ENCODE results near the gene ALS2CL. TPM values are rescaled to one million over a fixed set of nuclear protein-coding genes. Genes with fewer than 3 reads are reported as not detected.
A peak's percentile ranks its signal among the peaks of the same experiment; 100 is the strongest.
"Not testable (repeated sequence)": the region's sequence is repeated elsewhere in the genome, so short reads cannot be mapped to it uniquely, and the experiment has no call there.

Gene ALS2CL, protein sequence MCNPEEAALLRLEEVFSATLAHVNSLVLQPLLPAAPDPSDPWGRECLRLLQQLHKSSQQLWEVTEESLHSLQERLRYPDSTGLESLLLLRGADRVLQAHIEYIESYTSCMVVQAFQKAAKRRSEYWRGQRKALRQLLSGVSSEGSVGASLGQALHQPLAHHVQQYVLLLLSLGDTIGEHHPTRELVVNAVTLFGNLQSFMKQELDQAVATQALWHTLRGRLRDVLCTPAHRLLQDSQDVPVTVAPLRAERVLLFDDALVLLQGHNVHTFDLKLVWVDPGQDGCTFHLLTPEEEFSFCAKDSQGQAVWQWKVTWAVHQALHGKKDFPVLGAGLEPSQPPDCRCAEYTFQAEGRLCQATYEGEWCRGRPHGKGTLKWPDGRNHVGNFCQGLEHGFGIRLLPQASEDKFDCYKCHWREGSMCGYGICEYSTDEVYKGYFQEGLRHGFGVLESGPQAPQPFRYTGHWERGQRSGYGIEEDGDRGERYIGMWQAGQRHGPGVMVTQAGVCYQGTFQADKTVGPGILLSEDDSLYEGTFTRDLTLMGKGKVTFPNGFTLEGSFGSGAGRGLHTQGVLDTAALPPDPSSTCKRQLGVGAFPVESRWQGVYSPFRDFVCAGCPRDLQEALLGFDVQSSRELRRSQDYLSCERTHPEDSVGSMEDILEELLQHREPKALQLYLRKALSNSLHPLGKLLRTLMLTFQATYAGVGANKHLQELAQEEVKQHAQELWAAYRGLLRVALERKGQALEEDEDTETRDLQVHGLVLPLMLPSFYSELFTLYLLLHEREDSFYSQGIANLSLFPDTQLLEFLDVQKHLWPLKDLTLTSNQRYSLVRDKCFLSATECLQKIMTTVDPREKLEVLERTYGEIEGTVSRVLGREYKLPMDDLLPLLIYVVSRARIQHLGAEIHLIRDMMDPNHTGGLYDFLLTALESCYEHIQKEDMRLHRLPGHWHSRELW
- total RNA-seq (2021) (0.20 and 0.24 TPM in 2 replicates), Bru-seq, nascent RNA (percentile 4 among the genes with signal in this experiment), BruChase-seq, experiment 1, labeled RNA remaining after a 2-hour chase (percentile 7 among the genes with signal in this experiment), BruChase-seq, experiment 2, labeled RNA remaining after a 6-hour chase (not detected)
- long read RNA-seq = 0 reads

DNA sequence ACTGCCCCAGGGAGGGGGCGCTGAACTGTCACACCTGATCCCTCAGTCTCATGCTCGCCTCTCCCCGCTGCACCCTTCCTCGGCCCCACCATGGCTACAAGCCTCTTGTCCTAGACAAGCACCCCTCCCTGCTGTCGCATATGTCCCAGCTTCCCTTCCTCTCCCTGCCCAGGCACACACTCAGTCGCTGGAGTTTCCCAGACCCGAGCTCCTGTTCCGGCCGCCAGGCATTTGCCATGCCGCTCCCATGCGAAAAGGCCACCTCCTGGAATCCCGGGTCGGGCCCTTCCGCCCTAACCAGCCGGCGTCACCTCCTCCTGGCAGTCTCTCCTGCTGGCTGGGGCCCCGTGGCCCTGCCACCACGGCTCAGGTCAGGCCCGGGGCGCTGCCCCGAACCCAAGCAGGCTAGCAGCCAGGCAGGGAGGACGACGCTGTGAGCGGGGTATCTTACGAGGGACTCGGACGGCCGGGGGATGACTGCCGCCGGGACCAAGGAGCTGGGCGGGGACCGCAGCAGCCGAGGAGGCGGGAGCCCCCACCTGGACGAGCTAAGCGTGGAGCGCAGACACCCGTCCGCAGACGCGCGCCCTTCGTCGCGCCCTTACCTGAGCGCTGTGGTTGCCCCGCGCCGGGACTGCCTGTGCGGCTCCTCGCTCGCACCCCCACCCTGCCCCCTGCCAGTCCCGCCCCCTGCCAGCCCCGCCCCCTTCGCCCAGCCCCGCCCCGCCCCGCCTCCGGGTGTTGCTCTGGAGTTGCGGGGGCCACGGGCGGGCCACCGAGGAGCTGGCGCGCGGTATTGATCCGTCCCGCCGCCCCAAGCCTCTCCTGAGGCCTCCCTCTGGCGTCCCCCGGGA lies at the start of gene ALS2CL:
ALS2CL (minus strand) TSS at position 642 of the 854 bp plus-strand sequence. CDS start 4,239 bp downstream, outside the sequence.
- no peaks in the 10 kb centered on the region for H3K9me3 ChIP-seq (ENCODE audit: low read depth, low read length, poor library complexity, severe bottlenecking)
- H3K27me3 ChIP-seq (replicated peaks; ENCODE audit: insufficient read depth, low read depth, low read length, poor library complexity) = no peaks in the 10 kb centered on the region
- peak within 1 kb of the TSS; percentile 41 for H3K4me3 ChIP-seq (ENCODE audit: low read depth, low read length, poor library complexity, severe bottlenecking)
- TF ChIP-seq, protein P1, sequence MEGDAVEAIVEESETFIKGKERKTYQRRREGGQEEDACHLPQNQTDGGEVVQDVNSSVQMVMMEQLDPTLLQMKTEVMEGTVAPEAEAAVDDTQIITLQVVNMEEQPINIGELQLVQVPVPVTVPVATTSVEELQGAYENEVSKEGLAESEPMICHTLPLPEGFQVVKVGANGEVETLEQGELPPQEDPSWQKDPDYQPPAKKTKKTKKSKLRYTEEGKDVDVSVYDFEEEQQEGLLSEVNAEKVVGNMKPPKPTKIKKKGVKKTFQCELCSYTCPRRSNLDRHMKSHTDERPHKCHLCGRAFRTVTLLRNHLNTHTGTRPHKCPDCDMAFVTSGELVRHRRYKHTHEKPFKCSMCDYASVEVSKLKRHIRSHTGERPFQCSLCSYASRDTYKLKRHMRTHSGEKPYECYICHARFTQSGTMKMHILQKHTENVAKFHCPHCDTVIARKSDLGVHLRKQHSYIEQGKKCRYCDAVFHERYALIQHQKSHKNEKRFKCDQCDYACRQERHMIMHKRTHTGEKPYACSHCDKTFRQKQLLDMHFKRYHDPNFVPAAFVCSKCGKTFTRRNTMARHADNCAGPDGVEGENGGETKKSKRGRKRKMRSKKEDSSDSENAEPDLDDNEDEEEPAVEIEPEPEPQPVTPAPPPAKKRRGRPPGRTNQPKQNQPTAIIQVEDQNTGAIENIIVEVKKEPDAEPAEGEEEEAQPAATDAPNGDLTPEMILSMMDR (conservative IDR thresholded peaks at IDR 0.05; ENCODE audit: low read depth, low read length) = no peak
- no peaks in the 10 kb centered on the region for H3K36me3 ChIP-seq (ENCODE audit: insufficient read depth, low read length, poor library complexity, severe bottlenecking)
- BruUV-seq (replicated peaks) = no TSS peak
- H3K27ac ChIP-seq (ENCODE audit: low read depth, low read length, poor library complexity, severe bottlenecking) = no peak within 1 kb of the TSS
- intact Hi-C loops (cut with micrococcal nuclease; ENCODE audit: unreplicated experiment) = no loop called here
- POLR2A ChIA-PET (ENCODE audit: low non-redundant PET) = no interaction called here
- peak; percentile 4 for DNase-seq (ENCODE audit: low spot score)
- CTCF ChIA-PET = interaction anchor here (0.6 kb wide), 1 partner anchor 221 kb away, joined by 4 read pairs; no protein-coding TSS in a partner anchor
- H3K4me1 ChIP-seq (ENCODE audit: insufficient read depth, low read length, poor library complexity, severe bottlenecking) = no peaks in the 10 kb centered on the region

DNA sequence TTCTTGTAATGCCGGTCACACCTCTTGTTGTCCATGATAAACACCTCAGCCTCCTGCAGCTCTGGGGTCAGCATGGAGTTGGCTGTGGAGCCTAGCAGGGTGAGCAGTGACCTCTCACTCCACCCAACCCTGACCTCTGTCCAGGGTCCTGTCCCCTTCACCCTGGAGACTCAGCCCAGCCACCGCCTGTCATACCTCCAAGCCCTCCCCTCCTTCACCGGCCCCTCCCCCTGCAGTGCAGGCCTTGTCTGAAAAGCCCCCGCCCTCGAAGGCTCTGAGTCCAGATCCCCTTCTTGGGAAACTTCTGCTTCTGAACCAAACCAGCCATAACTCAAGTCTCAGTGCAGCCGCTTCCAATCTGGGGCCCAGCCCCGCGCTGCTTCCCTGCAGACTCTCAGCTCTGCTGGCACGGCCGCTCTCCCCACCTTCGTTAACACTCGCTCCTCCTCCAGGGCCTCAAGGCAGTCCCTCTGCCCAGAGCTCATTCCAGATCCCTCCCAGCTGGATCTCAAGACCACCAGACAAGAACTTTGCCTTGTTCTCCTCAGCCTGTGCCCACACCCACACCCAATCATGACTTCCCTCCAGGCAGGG lies 49.6 kb upstream of the ALS2CL start:
- BruUV-seq (replicated peaks) = no TSS peak
- no peak overlapping the region for H3K27ac ChIP-seq (ENCODE audit: low read depth, low read length, poor library complexity, severe bottlenecking)
- no peak overlapping the region for H3K4me3 ChIP-seq (ENCODE audit: low read depth, low read length, poor library complexity, severe bottlenecking)
- intact Hi-C loops (cut with micrococcal nuclease; ENCODE audit: unreplicated experiment) = no loop called here
- CTCF ChIA-PET = no interaction called here
- TF ChIP-seq, protein P1 (conservative IDR thresholded peaks at IDR 0.05; ENCODE audit: low read depth, low read length) = no peak
- TF ChIP-seq EZH2 (IDR thresholded peaks at IDR 0.05; ENCODE audit: borderline replicate concordance, low read depth, low read length, poor library complexity, severe bottlenecking) = no peak
- POLR2A ChIA-PET (ENCODE audit: low non-redundant PET) = no interaction called here
- H3K36me3 ChIP-seq (ENCODE audit: insufficient read depth, low read length, poor library complexity, severe bottlenecking) = no peaks in the 10 kb centered on the region
- H3K4me1 ChIP-seq (ENCODE audit: insufficient read depth, low read length, poor library complexity, severe bottlenecking) = no peaks in the 10 kb centered on the region
- H3K27me3 ChIP-seq (replicated peaks; ENCODE audit: insufficient read depth, low read depth, low read length, poor library complexity) = no peaks in the 10 kb centered on the region
- H3K9me3 ChIP-seq (ENCODE audit: low read depth, low read length, poor library complexity, severe bottlenecking) = no peaks in the 10 kb centered on the region
- no peak for DNase-seq (ENCODE audit: low spot score)

DNA sequence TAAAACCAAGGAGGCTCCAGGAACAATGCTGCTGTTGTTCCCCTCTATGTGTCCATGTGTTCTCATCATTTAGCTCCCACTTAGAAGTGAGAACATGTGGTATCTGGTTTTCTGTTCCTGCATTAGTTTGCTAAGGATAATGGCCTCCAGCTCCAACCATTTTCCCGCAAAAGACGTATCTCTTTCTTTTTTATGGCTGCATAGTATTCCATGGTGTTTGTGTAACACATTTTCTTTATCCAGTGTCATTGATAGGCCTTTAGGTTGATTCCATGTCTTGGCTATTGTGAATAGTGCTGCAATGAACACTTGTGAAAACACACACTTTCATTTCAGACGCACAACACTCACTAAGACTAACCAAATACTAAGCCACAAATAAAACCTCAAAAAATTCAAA lies 46.1 kb upstream of the ALS2CL start:
- H3K4me3 ChIP-seq (ENCODE audit: low read depth, low read length, poor library complexity, severe bottlenecking); H3K4me1 ChIP-seq (ENCODE audit: insufficient read depth, low read length, poor library complexity, severe bottlenecking); H3K27me3 ChIP-seq (replicated peaks; ENCODE audit: insufficient read depth, low read depth, low read length, poor library complexity); BruUV-seq (replicated peaks); H3K36me3 ChIP-seq (ENCODE audit: insufficient read depth, low read length, poor library complexity, severe bottlenecking); POLR2A ChIA-PET (ENCODE audit: low non-redundant PET); intact Hi-C loops (cut with micrococcal nuclease; ENCODE audit: unreplicated experiment); DNase-seq (ENCODE audit: low spot score); H3K9me3 ChIP-seq (ENCODE audit: low read depth, low read length, poor library complexity, severe bottlenecking); H3K27ac ChIP-seq (ENCODE audit: low read depth, low read length, poor library complexity, severe bottlenecking); CTCF ChIA-PET: not testable (repeated sequence)

Data from A673 (cell line).